Activated CD4-positive, CD25-positive, alpha-beta regulatory T cell treated with anti-CD3 and anti-CD28 coated beads, Interleukin-2, amount 50 U/mL, for 24 hours (primary cell): Measurements from ENCODE around the gene ERVK3-1.

ENCODE experiments used
- ATAC-seq, 2 donors: fragments of 150-1000 bp; cut with Tn5 transposase; one replicate each; pipeline ENCODE4 v1.10.0; 2021; ENCODE audit warnings: mild to moderate bottlenecking in 1 of 2, moderate library complexity in 1 of 2

ERVK3-1 gene

DNA sequence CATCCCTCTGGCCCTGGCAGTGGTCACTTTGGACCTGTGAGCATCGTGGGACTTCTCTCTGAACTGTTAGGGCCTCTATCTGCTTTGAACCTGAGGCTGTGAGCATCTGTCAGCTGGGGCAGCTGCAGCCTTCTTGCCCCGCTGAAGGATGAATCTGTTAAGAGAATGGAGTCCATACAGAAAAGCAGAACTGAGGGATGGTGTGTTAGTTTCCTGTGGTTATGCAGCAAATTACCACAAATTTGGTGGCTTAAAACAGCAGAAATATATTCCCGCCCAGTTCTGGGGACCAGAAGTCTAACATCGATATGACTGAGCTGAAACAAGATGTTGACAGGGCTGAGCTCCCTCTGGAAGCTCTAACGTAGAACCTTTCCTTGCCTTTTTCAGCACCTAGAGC is 59.0 kb downstream of the ERVK3-1 start:
- no peak for ATAC-seq
